NCI-H2227 (cell line): ENCODE measurements around the gene ANKRD33B.
"Not testable (repeated sequence)": the region's sequence is repeated elsewhere in the genome, so short reads cannot be mapped to it uniquely, and the experiment has no call there.

ENCODE experiments used
- DNase-seq: peaks from one replicate; lab custom pipeline; 2025; ENCODE audit not compliant: unreplicated experiment; lab: John Stamatoyannopoulos, UW

The ANKRD33B gene

DNA sequence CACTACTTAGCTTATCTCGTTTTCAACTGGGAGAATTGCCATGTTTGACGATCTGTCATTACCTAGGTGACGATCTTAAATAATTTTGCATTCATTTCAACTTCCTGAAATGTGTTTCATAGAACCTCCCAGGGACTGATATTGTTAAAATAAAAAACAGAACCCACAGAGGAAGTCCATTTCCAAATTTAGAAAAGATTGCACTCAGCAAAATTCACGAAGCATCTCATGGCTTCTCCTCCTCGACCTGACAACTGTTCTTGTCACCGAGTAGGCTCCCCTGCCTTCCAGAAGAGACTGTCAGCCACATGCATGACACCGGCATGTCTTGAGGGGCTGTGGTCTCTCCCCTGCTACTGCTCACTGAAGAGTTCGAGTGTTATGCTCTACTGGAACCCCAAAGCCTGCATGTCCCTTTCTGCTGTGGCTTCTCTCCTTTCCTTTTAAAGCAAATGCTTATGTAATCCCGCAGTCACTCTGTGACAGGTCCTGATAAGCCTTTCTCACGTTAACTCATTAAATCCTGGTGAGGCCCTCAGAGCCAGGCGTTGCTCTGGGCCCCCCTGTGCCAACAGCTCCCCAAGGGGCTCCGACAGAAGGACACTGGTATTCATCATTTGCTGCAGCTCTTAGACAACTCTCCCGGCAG lies 26.8 kb upstream of the ANKRD33B start:
- DNase-seq: no peak

DNA sequence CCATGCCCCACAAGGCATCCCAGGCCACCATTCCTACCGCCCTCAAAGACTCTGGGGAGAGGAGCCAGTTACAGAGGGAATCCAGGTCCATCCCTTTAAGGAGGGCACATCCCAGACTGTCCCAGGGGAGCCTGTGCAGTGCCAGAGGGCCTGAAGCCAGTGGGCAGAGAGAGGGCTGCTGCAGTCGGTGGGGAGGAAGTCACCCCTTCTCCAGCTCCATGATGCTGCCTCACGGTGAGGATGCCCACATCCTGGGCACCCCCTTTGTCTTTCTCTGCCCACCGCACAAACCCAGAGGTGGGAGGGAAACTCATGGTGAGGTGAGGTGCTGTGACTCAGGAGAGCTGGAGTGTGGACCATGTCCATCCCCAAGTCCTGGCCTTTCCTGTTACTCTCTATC lies 26.2 kb upstream of the ANKRD33B start:
- no peak for DNase-seq

DNA sequence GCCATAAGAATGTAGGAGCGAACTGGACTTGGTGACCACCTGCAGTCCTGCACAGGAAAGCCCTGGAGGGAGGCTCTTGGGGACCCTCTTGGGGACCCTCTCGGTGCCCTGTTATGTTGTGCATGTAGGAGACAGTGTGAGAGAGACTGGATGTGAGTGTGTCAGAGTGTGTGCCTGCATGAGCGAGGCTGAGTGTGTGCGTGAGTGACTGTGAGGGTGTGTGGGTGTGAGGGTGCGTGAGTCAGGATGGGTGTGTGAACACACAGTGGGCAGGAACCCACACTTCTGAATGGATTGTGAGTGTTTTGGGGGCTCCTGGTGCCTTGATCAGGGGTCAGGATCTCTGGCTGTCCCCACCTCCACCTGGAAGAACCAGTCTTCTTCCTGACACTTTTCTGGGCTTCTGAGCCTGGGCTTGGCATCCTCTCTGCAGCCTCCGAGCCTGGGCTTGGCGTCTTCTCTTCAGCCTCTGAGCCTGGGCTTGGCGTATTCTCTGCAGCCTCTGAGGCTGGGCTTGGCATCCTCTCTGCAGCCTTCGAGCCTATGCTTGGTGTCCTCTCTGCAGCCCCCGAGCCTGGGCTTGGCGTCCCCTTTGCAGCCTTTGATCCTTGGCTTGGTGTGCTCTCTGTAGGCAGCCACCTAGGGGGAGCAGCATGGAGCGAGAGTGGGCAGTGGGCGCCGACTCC lies 25.6 kb upstream of the ANKRD33B start:
- DNase-seq: no peak

DNA sequence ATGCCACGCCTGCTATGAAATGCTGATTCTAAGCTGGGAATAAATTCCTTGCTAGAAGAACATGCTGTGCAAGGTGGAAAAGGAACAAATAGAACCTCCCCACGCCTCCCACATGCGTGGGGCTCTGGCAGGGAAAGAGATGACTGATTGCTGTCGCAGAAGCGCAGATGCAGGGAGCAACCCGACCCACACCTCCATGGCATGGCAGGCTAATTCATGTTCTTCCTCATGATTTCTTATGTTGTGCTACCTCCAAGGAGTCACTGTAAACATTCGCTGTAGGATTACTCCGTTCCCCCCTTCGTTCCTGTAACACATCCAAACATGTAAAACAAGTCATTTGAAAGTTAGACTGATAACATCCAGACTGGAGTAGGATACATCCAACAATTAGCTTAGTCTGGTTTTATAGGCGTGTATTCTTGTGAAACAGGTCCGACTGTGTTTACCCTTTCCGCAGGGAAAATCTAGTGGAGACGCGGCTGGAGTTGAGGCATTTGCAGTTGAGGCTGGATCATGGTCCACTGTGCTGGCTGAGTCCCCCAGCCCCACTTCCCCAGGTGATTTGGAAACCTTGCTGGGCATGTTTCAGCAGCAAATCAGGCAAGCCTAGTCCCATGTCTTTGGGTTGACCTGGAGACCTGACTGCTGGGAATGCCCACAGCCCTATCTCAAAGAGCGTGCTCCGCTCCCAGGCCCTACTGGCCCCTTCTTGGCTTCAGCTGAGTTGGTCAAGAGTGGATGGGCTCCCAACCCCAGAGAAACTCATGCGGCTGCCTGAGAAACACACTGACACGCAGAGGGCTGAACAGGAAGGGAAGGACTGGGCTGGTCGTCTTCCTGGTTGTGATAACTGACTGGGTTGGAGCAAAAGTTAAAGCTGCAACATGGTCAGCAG lies 24.8 kb upstream of the ANKRD33B start:
- DNase-seq: no peak

DNA sequence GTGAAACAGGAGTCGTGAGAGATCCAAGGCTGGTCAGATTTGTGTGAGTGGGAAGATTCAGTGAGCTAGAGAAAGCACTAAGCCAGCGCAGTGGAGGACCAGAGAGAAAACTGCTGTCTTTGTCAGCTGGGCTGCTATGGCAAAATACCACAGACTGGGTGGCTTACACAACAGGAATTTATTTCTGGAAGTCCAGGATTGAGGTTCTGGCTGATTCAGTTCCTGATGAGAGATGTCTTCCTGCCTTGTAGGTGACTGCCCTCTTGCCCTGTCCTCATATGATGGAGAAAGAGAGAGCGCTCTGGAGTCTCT lies 24.2 kb upstream of the ANKRD33B start:
- no peak for DNase-seq

DNA sequence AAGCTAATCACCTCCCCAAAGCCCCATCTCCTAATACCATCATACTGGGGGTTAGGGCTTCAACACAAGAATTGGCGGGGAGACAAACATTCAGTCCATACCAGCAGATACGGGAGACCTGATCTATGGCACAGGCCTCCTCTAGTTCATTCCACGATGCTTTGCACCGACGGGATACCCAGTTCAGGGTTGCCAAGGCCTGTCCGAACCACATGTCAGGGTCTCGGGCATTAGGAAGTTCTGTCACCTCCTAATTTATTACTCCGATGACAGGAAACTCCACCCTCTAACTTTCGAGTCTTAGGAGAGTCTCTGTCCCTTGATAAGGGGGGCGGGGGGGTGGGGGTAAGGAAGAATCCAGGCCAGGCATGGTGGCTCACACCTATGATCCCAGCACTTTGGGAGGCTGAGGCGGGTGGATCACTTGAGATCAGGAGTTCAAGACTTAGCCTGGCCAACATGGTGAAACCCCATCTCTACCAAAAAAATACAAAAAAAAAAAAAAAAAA lies 23.8 kb upstream of the ANKRD33B start:
- DNase-seq: no peak

DNA sequence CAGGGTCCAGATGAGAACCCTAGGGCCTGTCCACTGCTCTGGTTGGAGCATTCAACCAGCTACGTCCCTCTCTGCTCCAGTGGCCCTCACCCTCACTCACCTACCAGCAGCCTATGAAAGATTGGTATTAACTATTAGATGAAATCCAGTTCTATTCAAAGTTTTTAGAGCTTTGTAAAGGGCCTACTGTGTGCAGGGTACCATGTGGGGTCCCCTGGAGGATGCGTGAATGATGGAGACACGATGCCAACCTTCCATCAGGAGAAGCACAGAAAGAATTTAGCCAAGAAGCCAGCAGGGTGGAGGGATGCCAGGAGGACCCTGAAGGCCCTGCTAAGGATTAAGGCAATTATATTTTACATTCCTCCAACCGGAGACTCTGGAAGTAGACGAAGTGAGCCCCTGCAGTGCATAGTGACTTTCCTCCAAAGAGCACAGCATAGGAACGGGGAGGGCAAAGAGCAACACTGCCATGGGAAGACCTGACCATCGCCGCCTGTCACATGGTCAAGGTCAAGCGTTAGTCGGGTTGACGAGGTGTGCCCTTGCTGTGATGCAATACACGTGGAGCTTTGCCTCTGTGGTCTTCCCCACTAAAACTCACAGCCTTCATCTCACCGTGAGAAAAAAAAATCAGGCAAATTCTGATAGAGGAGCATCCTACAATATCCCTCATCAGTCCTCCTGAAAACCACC lies 22.8 kb upstream of the ANKRD33B start:
- no peak for DNase-seq

DNA sequence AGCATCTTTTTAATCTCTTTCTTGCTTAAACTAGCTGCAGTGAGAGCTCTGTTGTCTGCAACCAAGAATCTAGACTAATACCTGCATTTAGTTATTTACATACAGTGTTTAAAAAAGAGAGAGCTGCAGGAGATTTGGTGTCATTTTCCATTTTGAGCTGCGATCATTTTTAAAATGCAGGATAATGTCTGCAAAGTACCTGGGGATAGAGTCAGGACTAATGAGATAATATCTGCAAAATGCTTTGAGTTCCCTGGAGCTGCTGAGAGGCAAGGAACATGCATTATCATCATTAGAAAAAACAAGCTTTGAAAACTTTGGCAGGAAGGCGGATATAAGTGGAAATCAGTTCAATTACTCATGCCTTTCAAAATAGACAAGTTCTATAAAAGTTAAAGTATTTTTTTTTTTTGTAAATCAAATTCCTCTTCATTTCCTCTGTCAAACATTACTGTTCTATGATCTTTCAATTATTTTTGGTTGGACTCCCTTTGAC lies 21.8 kb upstream of the ANKRD33B start:
- no peak for DNase-seq

DNA sequence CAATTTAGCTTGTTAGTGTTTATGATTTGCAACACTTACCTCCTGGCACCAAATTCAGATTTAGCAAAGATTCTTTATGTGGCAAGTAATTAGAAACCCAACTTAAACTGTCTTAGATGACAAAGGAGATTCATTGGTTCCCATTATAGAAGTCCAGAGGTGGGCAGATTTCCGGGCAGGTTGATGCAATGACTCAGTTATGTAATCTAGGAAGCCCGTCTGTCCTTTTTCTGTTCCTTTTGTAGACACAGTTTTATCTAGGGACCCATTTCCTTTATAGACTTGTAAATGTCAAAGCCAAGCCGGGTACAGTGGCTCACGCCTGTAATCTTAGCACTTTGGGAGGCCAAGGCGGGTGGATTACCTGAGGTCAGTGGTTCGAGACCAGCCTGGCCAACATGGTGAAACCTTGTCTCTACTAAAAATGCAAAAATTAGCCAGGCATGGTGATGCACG lies 20.3 kb upstream of the ANKRD33B start:
- DNase-seq: no peak

DNA sequence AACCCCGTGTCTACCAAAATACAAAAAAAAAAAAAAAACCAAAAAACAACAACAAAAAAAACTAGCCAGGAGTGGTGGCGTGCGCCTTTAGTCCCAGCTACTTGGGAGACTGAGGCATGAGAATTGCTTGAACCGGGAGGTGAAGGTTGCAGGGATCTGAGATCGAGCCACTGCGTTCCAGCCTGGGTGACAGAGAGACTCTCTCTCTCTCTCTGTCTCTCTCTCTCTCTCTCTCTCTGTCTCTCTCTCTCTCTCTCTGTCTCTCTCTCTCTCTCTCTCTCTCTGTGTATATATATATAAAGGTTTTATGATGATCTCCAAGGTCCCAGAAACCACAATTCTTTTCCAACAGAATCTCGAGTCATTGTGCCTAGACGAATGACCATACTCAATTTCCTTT lies 18.8 kb upstream of the ANKRD33B start:
- no peak for DNase-seq

DNA sequence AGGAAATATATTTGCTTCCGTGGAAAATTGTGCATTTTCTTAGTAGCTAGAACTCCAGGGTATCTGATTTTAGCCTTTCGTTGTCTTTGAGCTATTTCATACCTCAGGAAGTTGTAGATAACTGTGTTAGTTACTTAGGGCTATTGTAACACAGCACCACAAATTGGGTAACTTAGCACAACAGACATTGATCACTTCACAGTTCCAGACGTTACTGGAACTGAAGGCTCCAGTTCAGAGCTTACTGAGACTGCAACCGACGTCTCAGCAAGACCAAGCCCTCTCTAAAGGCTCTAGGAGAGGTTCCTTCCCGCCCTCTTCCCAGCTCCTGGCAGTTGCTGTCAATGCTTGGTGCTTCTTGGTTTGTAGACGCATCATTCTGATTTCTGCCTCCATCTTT lies 17.7 kb upstream of the ANKRD33B start:
- no peak for DNase-seq

DNA sequence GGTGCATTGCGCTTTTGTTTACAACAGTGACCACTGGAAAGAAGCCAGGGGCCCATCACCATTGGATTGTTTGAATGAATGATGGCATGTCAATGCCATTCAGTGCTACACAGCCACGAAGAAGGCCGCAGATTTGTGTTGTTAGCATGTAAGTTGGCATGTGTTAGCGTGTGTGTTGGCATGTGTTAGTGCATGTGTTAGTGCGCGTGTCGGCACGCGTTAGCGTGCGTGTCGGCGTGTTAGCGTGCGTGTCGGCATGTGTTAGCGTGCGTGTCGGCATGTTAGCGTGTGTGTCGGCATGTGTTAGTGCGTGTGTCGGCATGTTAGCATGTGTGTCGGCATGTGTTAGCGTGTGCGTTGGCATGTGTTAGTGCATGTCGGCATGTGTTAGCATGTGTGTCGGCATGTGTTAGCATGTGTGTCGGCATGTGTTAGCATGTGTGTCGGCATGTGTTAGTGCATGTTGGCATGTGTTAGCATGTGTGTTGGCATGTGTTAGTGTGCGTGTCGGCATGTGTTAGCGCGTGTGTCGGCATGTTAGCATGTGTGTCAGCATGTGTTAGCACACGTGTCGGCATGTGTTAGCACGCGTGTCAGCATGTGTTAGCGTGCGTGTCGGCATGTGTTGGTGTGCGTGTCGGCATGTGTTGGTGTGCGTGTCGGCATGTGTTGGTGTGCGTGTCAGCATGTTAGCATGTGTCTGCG lies 15.3 kb upstream of the ANKRD33B start:
- no peak for DNase-seq

DNA sequence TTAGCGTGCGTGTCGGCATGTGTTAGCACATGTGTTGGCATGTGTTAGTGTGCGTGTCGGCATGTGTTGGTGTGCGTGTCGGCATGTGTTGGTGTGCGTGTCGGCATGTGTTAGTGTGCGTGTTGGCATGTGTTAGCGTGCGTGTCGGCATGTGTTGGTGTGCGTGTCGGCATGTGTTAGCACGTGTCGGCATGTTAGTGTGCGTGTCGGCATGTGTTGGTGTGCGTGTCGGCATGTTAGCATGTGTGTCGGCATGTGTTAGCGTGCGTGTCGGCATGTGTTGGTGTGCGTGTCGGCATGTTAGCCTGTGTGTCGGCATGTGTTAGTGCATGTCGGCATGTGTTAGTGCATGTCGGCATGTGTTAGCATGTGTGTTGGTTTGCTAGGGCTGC lies 14.8 kb upstream of the ANKRD33B start:
- not testable (repeated sequence) for DNase-seq

DNA sequence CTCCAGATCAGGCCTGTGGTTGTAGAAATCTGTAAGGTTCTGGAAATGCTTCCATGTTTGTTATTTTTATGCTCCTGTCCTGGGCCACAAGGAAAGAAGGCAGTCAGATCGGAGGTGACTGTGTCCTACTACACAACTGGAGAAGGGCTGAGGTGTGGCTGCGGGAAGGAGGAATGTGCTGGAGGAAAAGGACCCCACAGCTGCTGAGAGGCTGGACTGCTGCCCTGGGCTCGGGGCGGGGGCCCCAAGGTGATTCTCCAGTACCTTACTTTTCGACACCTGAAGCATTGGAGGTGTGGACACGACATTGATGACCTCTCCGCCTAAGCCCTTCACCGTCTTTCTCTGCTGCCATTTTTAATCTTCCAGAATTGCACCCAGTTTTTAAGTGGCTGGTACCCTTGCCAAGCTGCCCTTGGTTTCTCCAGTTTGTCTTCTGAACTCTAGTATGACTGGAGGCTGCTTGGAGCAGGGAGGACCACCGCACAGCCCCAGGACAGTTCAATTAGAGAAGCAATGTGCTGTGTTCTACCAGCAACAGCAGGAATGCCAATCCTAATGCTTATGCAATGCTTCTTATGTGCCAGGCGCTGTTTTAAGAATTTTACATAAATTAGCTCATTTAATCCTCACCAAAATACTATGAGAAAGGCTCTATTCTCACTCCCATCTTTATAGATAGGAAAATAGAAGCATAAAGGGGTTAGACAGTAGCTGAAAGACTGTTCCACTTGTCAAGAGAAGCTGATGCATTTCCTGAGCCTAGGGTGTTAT lies 13.5 kb upstream of the ANKRD33B start:
- DNase-seq: no peak

DNA sequence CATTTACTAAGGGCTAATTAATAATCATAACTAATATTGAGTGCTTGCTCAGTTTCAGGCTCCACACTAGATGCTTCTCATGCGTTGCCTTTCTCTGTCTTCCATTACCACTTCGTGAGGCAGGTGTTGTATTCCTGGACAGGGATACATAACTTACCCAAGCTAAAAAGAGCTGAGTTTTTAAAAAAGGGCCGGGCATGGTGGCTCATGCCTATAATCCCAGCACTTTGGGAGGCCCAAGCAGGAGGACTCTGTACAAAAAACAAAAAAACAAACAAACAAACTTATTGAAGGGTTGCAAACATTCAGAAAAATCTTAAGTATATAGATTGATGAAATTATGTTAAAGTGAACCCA lies 12.1 kb upstream of the ANKRD33B start:
- DNase-seq: no peak

DNA sequence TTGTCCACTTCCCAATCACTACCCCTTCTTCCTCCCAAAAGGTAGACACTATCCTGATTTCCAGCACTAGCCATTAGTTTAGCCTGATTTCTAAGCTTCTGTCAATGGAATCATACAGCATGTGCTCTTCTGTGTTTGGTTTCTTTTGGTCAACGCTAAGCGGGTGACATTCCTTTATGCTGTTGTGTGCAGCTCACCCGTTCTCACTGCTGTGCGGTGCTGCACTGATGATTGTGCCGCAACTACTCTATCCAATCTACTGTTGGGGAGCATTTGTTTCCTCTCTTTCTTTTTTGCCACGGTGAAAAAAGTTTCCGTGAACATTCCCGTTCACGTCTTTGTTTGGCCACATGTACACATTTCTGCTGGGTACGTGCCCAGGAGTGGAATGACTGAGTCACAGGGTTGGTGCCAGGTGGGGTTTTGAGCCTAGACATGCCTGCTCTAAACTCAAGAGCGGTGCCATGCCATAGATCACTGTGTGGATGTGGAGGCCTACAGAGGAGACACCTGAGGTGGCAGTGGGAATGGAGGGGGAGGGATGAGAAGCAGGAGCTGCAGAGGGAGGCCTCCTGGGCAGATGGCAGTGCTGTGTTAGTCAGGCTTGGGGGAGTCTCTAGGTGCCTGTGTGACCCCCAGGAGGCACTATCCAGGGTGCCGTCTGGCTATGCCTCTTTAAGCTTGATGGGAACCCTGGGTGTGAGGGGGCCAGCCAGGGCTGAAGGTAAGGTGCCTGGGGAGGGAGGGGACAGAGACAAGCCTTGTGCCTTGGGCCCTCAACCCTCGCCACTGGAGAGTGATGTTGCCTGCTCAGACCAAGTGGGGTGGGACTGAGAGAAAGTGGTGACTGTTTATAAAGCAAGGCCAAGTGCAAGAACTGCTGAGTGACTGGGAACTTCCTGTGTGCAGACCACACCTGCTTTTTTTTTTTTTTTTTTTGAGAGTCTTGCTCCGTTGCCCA lies 11.4 kb upstream of the ANKRD33B start:
- no peak for DNase-seq

DNA sequence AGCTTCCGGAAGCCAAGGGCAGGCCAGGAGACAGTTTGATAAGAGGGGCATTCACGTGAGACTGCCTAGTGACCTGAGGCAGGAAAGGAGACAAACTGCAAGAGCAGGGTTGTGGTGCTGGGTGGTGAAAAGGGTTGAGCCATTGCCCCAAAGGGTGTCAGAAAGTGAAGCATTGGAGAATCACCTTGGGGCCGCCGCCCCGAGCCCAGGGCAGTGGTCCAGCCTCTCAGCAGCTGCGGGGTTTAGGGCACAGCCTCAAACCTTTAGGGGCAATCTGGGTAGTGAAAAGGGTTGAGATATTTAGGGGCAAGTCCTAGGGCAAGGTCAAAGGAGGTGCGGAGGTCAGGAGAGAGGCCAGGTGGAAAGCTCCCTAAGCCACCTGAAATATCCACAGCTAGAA lies 10.4 kb upstream of the ANKRD33B start:
- no peak for DNase-seq

DNA sequence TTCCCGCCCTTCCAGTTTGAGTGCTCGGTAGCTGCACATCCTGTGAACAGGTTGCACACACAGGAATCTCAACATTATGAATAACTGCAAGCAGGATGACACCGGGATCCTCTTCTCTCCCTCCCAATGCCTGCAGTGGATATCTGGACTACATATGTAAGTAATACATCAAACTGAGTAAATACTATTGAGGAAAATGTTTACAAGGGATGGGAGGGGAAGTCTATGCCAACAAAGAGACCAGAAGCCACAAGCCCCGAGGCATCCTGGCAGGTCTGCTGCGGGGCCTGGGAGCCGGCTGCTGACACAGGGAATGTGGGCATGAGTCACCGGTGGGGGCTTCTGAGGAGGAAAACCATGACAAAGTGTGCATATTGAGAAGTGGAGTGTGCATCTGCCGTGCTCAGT lies 8.6 kb upstream of the ANKRD33B start:
- no peak for DNase-seq
